HL-60/S4 treated with retinoic acid at 250 ng/mL for 4 days and 3 days (cell line): ENCODE results near the gene PARP15.
"Not testable (repeated sequence)": the region's sequence is repeated elsewhere in the genome, so short reads cannot be mapped to it uniquely, and the experiment has no call there.

Experiments used
- in situ Hi-C: fragments of 300-500 bp; cut with MboI; formaldehyde crosslinking; loops from 2 replicates; pipeline ENCODE4 v1.7.0; 2022; ENCODE audit warnings: low sequenced_read_pairs

The PARP15 gene

DNA sequence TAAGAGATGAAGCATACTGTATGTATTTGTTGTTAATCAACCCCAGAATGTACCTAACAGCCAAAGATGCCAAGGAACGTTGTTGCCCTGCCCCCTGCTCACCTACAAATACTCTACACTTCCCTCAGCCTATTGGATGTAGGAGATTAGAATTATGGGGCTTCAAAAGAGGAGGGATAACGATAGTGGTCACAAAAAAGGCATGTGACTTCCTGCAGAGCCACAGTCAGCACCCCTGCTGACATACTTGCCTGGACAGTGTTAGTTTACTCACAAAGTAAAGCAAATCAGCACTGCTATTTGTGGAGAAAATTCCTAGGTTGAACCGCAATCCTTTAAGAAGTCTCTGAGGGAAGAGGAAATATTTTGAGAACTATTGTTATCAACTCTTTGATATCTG, 37.9 kb downstream of the PARP15 start:
- in situ Hi-C loops, result no loop called here

DNA sequence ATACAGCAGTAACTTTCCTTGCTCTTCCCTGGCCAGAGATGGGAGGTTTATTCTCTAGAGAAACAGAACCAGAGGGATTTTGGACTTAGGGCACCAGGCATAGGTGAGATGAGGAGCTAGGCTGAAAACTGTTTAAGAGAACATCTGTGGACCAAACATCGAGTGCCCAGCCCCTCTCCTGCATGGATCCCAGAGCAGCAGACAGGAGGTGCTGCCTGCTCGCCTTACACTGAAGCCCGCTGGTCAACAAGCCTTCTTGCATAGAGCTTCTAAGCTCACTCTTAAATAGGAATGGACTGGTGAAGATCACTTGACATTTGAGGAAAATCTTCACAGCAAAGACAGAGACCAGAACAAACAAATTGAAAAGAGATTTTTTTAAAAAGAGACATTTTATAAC, 41.2 kb downstream of the PARP15 start:
- in situ Hi-C loops, result no loop called here

DNA sequence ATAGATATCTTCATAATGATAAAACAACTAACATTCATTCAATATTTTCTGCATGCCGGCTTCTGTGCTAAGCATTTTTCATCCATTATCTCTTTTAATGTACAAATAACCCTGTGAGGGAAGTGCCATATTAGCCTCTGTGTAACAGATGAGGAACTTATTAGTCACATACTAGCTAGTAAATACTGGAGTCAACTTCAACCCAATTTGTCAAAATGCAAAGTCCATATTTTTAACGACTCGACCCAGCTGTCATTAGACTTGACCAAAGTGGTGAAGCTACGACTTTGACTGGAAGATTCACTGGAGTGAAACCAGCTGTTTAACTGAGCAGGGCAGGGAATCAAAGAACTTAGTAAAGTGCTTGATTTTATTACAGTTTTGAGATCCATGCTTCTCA, 41.6 kb downstream of the PARP15 start:
- in situ Hi-C loops, result no loop called here

DNA sequence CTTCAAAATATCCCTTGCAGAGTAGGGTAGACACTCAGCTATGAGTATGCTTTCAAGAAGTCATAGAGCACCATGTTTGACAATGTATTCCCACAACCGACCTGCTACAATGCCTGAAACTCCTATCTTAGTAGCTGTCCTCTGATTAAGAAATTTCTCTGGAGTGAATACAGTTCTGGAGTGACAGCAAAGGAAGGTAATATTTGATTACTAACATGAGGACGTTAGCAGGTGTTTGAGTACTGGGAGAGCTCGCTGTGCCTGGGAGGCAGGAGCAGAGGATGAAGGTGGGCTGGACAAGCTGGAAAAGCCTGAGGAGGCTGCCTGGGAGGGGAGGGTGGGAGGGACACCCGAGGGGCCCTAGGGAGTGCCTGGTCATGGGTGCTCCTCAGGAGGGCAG, 42.9 kb downstream of the PARP15 start:
- in situ Hi-C loops, result no loop called here

DNA sequence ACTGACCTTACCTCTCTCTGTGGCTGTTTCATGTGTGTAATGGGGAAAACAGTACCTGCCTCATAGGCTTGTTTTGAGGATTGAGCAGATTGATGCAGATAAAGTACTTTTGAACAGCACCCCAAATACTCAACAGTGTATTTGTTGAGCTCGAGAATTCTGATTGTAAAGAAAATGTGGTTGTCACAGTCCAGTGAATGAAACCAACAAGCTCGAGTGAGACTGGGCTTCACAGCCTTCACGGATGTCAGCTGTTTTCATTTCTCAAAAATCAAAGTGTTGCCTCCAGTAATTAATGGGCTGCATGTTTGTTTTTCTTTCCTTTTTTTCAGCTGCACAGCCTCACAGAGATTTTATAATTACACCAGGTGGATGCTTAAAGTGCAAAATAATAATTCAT, 43.7 kb downstream of the PARP15 start:
- in situ Hi-C loops, result no loop called here

DNA sequence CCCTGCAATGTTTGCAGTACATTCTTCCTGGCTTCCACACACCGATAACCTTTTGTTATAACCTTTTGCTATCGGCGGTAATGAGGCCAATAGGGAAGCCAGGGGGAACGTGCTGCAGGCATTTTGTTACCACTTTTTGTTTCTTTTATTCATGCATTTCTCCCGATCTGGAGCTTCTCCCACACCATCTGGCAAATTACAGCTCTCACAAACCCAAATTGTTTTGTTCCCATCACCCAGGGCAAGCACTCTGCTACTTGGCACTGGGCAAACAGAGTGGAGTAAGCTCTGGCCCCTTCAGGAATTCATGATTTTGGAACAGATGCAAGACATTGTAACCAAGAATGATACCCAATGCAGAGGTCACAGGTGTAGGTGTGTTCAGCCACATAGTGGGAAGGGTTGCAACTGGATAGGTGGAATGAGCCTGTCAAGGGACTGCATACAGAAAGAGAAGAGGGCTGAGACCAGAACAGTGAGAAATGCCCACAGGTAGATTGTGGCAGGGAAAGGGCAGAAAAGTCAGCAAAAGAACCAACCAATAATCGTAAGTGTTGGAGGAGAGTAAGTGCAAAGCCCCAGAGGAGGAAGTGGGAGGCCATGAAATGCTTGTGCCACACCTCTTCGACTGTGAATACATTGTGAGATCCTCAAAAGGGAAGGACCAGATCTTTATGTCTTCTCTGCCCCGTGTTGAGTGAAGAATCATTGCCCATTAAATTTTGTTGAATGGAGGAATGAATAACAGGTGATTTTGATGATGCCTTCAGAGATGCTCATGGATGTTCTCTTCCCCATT, 45.8 kb downstream of the PARP15 start:
- in situ Hi-C loops, result no loop called here

DNA sequence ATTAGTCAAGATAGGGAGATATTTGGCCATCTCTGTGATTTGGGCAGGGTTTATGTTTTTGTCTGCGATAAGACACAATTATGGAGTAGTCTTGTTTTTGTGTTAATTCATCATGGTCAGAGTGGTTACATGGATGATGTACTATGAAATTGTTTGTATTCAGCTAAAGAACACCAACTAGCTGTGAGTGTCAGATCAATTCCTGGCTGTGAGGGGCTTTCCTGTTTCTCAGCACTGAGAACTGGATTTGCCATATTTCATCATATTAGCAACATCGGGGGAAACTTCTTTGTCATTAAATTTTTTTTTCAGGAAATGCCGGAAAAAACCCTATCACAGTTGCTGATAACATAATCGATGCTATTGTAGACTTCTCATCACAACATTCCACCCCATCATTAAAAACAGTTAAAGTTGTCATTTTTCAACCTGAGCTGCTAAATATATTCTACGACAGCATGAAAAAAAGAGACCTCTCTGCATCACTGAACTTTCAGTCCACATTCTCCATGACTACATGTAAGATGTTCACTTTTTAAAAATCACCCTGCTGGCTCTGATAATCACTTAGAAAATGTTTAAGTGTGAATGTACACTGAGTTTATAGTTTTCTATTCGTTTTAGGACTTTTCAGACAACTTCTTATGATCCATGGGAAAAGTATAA, 49.2 kb downstream of the PARP15 start:
- in situ Hi-C loops, result no loop called here

DNA sequence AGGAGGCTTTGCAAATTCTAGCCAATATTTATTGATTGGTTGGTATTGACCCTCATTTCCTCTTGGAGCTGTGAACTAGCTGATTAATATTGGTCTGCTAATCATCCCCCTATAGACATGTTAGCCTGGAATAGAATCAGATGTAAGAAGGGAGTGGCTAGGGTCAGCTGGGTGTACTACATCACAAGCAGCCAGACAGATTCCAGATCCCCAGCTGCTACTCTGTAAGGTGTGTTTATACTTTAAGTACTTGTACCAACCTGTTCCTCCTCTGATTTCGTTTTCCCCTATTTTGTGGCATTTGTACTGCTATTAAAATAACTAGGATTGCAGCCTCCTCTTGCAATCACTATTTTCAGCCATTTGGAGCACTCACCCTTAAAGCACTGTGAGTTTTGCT, 49.9 kb downstream of the PARP15 start:
- in situ Hi-C loops, result no loop called here

DNA sequence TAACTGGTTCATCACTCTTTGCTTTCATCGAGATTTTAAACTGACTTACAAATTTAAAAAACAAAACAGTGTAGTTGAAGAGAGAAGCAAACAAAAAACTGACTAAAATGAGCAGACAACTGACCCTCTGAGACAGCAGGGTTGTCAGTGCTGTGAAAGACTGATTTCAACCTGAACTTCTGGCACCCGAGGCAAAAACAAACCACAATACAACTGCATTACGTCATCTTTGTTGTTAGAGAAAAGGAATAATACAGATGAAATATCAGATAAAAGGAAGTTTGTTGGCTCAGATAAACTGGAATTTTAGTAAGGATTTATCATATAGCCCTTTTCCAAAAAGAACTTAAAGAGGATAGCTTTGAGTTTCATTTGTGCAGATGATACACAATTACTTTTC, 51.1 kb downstream of the PARP15 start:
- in situ Hi-C loops, result no loop called here

DNA sequence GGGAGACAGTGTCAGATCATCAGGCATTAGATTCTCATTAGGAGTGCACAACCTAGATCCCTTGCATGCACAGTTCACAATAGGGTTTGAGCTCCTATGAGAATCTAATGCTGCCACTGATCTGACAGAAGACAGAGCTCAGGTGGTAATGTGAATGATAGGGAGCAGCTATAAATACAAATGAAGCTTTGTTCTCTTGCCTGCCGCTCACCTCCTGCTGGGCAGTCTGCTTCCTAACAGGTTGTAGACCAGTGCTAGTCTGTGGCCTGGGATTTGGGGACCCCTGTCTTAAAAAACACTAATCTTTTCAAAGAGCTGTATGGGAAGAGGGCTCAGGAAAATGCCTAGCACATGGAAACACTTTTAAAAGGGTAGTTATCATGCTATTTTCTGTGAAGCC, 52.3 kb downstream of the PARP15 start:
- in situ Hi-C loops, result no loop called here

DNA sequence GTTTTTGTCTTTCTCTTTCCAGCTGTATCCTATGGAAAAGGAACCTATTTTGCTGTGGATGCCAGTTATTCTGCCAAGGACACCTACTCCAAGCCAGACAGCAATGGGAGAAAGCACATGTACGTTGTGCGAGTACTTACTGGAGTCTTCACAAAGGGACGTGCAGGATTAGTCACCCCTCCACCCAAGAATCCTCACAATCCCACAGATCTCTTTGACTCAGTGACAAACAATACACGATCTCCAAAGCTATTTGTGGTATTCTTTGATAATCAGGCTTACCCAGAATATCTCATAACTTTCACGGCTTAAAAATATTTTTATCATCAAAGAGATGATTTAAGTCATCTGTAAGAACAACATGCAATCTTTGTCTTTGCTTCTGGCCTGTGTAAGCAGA, 58.3 kb downstream of the PARP15 start:
- in situ Hi-C loops, result no loop called here

DNA sequence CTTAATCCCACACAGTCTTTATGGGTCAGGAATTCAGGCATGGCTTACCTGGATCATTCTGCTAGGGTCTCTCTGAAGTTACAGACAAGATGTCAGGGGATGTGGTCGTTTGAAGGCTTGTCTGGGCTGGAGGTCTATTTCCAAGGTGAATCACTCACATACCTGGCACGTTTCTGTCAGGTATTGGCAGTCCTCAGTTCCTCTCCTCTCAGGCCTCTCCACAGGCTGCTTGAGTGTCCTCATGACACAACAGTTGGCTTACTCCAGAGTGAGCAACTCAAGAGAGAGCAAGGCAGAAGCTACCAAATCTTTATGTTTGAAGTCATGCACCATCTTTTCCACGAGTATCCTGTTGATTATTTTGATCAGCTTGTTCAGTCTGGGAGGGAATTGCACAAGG, 59.2 kb downstream of the PARP15 start:
- in situ Hi-C loops, result no loop called here

DNA sequence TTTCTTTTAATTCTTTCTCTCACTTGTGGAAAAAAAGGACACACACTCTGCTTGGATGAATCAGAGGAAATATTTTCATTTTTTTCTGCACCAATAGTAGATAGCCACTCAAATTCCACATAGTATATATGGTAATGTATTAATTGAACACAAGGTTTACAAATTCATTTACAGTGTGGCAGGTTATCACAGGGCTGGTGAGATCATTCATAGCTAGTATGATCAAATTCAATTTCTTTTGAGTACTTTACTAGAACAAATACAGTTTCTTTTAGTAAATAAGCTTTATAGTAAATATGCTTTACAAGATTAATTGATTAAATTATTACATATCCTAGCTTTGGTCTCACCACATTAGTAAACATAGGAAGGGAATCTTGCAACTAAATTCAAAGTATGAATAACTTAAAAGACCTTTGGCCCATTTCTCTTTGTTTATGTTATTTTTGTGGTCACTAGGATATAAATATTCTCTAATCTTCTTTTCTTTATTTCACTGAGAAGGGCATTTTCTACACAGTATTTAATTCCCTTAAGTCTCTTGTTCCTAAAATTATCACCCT, 63.1 kb downstream of the PARP15 start:
- in situ Hi-C loops, result no loop called here

DNA sequence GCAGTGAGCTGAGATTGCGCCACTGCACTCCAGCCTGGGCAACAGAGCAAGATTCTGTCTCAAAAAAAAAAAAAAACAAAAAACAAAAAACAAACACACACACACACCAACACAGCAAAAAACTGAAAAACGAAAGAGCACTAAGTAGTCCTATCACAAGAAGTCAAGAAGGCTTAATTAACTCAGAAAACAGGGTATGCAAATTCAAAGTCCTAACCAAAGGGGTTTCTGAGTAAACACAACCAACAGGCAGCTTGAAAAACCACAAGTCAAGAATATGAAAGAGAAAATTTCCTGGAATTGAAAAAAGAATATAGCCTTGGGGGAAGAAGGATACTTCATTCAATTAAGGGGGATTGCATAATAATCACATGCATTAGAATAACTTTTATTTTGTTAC, 65.5 kb downstream of the PARP15 start:
- in situ Hi-C loops, result no loop called here

DNA sequence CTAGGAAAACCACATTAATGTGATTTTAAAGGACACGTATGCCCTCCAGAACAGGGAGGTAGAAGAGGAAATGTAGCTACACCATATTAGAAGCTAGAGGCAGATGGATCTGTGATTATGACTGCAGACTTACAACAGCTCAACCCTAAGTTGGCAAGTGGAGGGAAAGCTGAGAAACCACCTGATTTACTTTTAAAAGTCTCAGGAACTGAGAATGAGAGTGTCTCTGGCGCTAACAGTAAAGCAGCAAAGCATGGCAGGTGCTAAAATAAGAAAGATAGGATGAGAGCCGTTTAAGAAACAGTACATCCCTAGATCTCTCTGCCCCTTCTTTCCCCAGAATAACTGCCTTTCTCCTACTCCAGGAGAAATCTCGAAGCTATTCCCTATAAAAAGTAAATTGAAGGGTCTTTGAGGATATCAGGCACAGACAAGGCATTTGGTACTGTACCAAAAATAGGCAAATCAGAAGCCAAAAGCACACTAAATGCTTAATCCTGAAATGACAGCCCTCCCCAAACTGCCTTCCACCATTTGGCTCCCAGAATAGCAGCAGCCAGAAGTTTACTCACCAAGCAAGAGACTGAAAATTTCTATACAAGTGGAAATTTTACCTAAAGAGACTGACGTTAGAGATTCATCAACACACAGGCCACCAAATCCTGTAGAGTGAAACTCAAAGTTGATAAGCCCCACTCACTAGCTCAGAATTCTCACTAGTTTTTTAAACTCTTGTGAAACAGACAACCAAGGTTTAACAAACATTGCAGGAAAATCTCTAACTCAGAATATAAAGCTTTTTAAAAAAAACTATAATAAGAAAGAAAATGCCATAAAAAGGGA, 68.9 kb downstream of the PARP15 start:
- in situ Hi-C loops, result no loop called here

DNA sequence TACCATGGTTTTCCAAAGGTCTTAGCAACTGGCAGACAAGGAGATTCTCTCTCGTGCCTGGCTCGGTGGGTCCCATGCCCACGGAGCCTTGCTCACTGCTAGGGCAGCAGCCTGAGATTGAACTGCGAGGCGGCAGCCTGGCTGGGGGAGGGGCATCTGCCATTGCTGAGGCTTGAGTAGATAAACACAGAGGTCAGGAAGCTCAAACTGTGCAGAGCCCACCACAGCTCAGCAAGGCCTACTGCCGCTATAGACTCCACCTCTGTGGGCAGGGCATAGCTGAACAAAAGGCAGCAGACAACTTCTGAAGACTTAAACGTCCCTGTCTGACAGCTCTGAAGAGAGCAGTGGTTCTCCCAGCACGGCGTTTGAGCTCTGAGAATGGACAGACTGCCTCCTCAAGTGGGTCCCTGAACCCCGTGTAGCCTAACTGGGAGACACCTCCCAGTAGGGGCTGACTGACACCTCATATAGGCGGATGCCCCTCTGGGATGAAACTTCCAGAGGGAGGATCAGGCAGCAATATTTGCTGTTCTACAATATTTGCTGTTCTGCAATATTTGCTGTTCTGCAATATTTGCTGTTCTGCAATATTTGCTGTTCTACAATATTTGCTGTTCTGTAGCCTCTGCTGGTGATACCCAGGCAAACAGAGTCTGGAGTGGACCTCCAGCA, 73.9 kb downstream of the PARP15 start:
- in situ Hi-C loops, result not testable (repeated sequence)

DNA sequence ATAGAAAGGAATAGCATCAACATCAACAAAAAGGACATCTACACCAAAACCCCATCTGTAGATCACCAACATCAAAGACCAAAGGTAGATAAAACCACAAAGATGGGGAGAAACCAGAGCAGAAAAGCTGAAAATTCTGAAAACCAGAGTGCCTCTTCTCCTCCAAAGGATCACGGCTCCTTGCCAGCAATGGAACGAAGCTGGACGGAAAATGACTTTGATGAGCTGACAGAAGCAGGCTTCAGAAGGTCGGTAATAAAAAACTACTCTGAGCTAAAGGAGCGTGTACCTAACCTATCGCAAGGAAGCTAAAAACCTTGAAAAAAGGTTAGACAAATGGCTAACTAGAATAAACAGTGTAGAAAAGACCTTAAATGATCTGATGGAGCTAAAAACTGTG, 74.5 kb downstream of the PARP15 start:
- in situ Hi-C loops, result not testable (repeated sequence)

DNA sequence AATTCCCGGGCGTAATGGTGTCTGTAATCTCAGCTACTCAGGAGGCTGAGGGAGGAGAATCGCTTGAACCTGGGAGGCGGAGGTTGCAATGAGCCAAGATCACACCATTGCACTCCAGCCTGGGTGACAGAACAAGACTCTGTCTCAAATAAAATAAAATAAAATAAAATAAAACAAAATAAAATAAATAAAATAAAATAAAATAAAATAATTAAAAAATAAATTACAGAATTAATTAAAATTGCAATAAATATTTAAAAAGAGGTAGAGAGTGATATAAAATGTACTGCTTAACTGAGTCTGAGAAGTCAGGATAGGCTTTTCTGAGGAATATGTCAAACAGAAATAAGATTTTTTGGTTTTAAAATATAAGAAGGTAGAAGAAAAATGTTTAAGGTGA, 80.9 kb downstream of the PARP15 start:
- in situ Hi-C loops, result not testable (repeated sequence)

DNA sequence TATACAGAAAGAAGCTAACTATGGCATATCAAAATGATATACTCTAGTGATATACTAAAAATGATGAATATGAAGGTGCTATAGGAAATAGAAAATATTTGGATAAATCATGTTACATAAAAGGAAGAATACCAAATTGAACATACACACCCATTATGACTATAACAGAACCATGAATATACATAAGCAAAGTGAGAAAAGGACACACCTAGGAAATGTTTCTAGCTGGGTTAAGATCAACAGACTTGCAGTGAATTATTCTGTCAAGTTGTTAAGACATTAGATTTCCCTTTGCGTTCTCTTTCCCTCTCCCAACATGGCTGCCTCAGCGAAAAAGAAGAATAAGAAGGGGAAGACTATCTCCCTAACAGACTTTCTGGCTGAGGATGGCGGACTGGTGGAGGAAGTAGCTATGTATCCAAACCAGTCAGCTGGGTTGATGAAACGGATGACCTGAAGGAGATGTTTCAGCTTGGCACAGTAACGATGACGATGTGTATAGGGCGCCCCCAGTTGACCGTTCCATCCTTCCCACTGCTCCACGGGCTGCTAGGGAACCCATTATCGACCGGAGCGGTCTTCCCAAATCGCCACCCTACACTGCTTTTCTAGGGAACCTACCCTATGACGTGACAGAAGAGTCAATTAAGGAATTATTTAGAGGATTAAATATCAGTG, 83.0 kb downstream of the PARP15 start:
- in situ Hi-C loops, result no loop called here

DNA sequence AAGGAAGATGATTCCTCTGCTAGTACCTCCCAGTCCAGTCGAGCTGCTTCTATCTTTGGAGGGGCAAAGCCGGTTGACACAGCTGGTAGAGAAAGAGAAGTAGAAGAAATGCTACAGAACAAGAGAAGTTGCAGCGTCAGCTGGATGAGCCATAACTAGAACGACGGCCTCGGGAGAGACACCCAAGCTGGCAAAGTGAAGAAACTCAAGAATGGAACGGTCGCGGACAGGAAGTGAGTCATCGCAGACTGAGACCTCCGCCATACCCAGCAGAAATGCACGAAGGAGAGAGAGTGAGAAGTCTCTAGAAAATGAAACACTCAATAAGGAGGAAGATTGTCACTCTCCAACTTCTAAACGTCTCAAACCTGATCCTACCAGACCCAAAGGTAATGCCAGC, 84.2 kb downstream of the PARP15 start:
- in situ Hi-C loops, result no loop called here
